ENCODE data around the gene MYO18A.

DNA sequence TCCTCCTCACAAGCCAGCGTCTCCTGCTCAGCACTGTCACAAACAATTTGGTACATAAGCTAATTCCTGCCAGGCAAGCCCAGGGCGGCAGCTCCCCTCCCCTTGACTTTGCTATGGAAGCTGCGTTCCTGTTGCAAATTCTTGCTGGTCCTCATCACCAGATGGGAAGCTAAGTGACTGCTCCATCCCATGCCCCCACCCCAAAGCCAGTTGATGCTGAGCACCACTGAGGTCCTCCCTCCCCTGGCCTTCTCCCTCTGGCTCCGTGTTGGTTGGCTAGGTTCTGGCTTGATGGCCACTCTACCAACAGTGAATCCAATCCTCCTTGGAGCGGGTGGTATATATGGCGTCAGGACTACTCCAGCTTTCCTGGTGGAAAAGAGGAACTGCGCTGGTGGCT lies 102.9 kb downstream of the MYO18A start:
- TF ChIP-seq CTCF (IDR thresholded peaks at IDR 0.05) (no peak), EP300 (IDR thresholded peaks at IDR 0.05; ENCODE audit: low read depth) (no peak), POLR2A (IDR thresholded peaks at IDR 0.05) (no peak)
